GM20000 (cell line): Measurements from ENCODE around the gene CROCC.
A peak's percentile ranks its signal among the peaks of the same experiment; 100 is the strongest.
"Not testable (repeated sequence)": the region's sequence is repeated elsewhere in the genome, so short reads cannot be mapped to it uniquely, and the experiment has no call there.

ENCODE experiments used
- DNase-seq: peaks from one replicate; pipeline ENCODE4 v3.0.0; 2012; ENCODE audit warnings: low spot score
- TF ChIP-seq, protein P1 (sequence below): IDR thresholded peaks from 2 replicates; pipeline ENCODE4 v1.5.1; 2012; ENCODE audit warnings: mild to moderate bottlenecking, control low read depth; ENCODE audit errors: extremely low read depth, missing control alignments

CROCC gene

GRCh38 chr1:16913181-16913832, 8.4 kb upstream of the CROCC start:
- TF ChIP-seq, protein P1, sequence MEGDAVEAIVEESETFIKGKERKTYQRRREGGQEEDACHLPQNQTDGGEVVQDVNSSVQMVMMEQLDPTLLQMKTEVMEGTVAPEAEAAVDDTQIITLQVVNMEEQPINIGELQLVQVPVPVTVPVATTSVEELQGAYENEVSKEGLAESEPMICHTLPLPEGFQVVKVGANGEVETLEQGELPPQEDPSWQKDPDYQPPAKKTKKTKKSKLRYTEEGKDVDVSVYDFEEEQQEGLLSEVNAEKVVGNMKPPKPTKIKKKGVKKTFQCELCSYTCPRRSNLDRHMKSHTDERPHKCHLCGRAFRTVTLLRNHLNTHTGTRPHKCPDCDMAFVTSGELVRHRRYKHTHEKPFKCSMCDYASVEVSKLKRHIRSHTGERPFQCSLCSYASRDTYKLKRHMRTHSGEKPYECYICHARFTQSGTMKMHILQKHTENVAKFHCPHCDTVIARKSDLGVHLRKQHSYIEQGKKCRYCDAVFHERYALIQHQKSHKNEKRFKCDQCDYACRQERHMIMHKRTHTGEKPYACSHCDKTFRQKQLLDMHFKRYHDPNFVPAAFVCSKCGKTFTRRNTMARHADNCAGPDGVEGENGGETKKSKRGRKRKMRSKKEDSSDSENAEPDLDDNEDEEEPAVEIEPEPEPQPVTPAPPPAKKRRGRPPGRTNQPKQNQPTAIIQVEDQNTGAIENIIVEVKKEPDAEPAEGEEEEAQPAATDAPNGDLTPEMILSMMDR: no peak
- DNase-seq: no peak

DNA sequence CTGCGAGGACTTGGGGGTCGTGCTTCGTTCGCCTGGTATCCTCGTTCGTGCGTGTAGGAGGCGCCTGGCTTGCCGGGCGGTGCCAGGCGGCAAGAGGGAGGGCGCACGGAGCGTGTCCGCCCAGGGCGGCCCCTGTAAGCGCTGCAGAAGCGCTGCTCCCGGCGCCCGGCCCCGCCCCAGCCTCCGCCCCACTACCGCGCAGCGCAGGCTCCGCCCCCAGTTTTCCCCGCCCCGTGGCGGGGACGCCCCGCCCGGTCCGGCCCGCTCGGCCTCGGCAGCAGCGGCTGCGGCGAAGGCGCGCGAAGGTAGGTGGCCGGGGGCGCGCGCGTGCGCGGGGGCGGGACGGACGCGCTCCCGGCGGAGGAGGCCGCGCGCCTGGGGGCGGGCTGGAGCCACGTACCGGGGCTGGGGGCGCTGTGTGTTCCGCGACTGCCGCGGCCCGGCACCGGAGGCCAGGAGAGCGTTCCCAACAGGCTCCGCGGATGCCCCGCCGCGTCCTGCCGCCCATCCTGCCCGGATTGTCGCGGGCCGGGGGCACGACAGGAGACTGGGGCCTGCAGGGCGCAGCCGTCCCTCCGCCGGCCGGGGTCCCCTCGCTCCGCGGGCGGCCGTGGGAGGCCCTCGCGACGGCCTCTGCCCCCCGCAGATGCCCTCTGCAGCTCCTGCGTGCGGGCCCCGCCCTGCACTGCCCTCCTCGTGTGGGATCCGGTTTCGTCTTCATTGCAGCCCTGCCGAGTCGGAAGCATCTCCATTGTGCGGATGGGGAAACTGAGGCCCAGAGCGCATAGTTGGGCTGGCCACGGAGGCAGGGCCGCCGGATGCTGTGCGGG, 7.7 kb upstream of the CROCC start:
- DNase-seq: peak; percentile 99
- TF ChIP-seq, protein P1: no peak

DNA sequence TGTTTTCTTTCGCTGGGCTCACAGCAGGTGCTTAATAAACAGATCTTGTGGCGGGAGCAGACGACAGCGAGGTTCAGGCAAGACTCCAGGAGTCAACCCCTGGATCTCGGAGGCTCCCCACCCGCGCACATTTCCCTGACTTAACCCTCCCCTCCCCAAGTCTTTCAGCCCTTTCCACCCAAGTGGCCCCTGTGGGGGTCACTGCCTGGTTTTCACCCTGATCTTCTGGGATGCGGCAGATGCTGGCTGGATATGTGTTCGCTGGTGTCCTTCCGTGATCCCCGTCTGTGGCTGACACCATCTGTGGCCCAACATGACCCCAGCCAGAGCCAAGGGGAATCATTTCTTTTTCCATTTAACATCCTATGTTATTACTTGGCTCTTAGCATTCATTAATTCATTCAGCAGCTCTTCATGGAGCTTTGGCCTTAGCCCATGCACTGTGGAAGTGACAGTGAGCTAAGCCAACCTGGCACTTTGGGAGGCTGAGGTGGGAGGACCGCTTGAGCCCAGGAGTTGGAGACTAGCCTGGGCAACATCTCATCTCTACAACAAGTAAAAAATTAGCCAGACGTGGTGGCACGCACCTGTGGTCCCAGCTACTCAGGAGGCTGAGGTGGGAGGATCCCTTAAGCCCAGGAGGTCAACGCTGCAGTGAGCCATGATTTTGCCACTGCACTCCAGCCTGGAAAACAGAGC, 6.7 kb upstream of the CROCC start:
- peak; percentile 46 for DNase-seq

DNA sequence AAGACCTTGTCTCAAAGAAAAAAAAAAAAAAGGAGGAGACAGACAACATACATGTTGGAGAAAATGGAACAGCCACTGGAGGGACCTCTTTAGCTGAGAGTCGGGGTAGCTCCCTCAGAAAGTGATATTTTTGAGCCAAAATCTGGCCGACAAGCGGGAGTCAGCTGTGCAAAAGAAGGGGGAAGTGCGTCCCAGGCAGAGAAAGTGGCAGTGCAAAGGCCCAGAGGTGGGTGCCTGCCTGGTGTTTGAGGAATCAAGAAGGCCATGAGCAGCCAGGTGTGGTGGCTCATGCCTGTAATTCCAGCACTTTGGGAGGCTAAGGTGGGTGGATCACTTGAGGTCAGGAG, 6.1 kb upstream of the CROCC start:
- no peak for DNase-seq
- TF ChIP-seq, protein P1: no peak

- DNase-seq: not testable (repeated sequence)
These were observed 5.5 kb upstream of the CROCC start for GRCh38 chr1:16916036-16916880.

- DNase-seq: no peak
- TF ChIP-seq, protein P1: no peak
These were observed 3.4 kb upstream of the CROCC start for GRCh38 chr1:16918371-16918770.

DNA sequence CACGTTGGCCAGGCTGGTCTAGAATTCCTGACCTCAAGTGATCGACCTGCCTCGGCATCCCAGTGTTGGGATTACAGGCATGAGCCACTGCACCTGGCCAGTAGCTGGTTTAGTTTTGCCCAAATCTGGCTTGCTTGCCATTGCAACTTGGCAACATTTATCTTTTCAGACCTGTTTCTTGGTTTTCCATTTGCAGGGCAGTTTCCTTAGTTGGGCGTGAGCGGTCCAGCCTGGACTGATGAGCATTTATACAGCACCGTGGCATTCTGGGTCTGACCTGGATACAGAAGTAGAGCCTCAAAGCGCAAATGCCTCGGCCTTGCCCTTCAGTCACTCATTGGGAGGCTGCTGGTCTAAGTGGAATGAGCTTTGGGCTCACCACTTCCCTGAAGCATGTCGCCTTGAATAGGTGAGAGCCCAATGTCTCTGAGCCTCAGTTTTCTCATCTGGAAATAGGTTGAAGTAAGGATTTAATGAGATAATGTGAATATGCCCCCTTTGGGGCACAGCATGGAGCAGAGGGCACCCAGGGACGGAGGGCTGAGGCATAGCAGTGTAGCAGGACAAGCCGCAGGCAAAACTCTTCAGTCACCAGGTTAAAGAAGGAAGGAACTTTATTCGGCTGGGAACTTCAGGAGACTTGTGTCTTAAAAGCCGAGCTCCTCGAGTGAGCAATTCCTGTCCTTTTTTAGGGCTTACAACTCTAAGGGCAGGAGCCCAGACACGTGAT, 2.6 kb upstream of the CROCC start:
- not testable (repeated sequence) for DNase-seq

DNA sequence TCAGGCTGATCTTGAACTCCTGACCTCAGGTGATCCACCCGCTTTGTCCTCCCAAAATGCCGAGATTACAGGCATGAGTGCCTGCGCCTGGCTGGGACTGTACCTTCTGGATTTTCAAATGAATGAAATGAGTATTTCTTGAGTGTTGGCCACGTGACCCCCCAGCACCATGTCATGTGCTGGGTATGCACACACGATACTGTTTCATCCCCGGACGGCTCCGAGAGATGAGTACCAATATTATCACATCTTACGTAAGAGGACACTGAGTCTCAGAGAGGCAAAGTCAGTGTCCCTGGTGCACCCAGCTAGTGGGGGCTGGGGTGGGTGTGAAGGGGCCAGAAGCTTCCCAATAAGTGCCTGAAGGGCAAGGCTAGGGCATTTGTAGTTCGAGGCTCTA, 780 bp upstream of the CROCC start:
- DNase-seq: no peak
- TF ChIP-seq, protein P1: no peak
